ENCODE results near the gene NHEJ1. TPM values are rescaled to one million over a fixed set of nuclear protein-coding genes. Genes with fewer than 3 reads are reported as not detected.
A peak's percentile ranks its signal among the peaks of the same experiment; 100 is the strongest.

NHEJ1 gene
- total RNA-seq, 4 donors from 2014 or later = 50.5 to 90.2 (median 65.3) TPM

- peak; percentile 37 for DNase-seq
- in situ Hi-C loops (cut with MboI; ENCODE audit: low pct_ligation_motif_present in 1 of 4, low pct_unique_long_range_greater_than_20kb in 1 of 4, low sequenced_read_pairs in 3 of 4) = loop anchor here in 2 of 4 donors (10.0 kb wide), 2 partner anchors 65 to 235 kb away; no protein-coding TSS in a partner anchor
- Histone ChIP-seq H3K27me3 (peaks cover 80% of the 10 kb centered on the region), H3K9me3 (no peaks in the 10 kb centered on the region), H3K27ac (peak overlapping the region; percentile 62 to 90 (median 86)), H3K4me1 (peaks cover 13 to 42% (median 37%) of the 10 kb centered on the region in 4 donors), H3K36me3 (peaks cover 0 to 5% (median 0%) of the 10 kb centered on the region in 4 donors), H3K4me3 (peak overlapping the region; percentile 35 to 68 (median 55))
- TF ChIP-seq CTCF (IDR thresholded peaks at IDR 0.05) (no peak), EP300 (IDR thresholded peaks at IDR 0.05; ENCODE audit: low read depth) (no peak), POLR2A (IDR thresholded peaks at IDR 0.05) (no peak), POLR2AphosphoS5 (IDR thresholded peaks at IDR 0.05) (no peak)
- 3% methylated on average over 49 of the region's 81 CpGs; no CpG with 5 or more reads in 1 of the 2 donors for WGBS, 2 donors (ENCODE audit: low coverage in 1 of 2)
- intact Hi-C loops (cut with DNase I; ENCODE audit: low total_unique reads) = loop anchor here (5.0 kb wide), 2 partner anchors 97 to 242 kb away; no protein-coding TSS in a partner anchor
Observed at GRCh38 chr2:219059725-219060682, 100.6 kb downstream of the NHEJ1 start.

DNA sequence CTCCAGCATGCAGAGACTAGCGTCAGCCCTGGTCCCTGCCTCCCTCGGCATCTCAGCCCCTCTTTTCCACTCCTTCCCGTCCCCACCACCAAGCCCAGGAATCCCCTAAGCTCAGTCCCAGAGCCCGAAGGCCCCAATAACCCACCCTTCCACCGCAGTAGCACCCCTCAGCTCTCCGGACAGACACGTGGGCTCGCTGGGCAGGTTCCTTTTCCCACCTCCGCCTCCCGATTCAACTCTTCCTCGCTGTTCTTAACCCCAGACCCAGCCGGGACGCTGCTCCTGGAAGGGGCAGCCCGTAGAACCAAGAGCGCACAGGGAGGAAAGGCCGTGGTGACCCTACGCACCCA, 101.3 kb downstream of the NHEJ1 start:
- Histone ChIP-seq H3K36me3 (peaks cover 0 to 7% (median 0%) of the 10 kb centered on the region in 4 donors), H3K27ac (peak overlapping the region; percentile 62 to 90 (median 86)), H3K27me3 (peaks cover 81% of the 10 kb centered on the region), H3K4me1 (peaks cover 13 to 42% (median 37%) of the 10 kb centered on the region in 4 donors), H3K9me3 (no peaks in the 10 kb centered on the region), H3K4me3 (peak overlapping the region; percentile 35 to 68 (median 55))
- no peak for TF ChIP-seq EP300 (IDR thresholded peaks at IDR 0.05; ENCODE audit: low read depth)
- no peak for TF ChIP-seq POLR2AphosphoS5 (IDR thresholded peaks at IDR 0.05)
- no peak for TF ChIP-seq CTCF (IDR thresholded peaks at IDR 0.05)
- no peak for TF ChIP-seq POLR2A (IDR thresholded peaks at IDR 0.05)
- intact Hi-C loops (cut with DNase I; ENCODE audit: low total_unique reads) = loop anchor here (5.0 kb wide), 2 partner anchors 98 to 243 kb away; no protein-coding TSS in a partner anchor
- DNase-seq = no peak
- 6% methylated on average over 17 of the region's 17 CpGs; no CpG with 5 or more reads in 1 of the 2 donors for WGBS, 2 donors (ENCODE audit: low coverage in 1 of 2)
- in situ Hi-C loops (cut with MboI; ENCODE audit: low pct_ligation_motif_present in 1 of 4, low pct_unique_long_range_greater_than_20kb in 1 of 4, low sequenced_read_pairs in 3 of 4) = loop anchor here in 1 of 4 donors (10.0 kb wide), 2 partner anchors 65 to 235 kb away; no protein-coding TSS in a partner anchor

DNA sequence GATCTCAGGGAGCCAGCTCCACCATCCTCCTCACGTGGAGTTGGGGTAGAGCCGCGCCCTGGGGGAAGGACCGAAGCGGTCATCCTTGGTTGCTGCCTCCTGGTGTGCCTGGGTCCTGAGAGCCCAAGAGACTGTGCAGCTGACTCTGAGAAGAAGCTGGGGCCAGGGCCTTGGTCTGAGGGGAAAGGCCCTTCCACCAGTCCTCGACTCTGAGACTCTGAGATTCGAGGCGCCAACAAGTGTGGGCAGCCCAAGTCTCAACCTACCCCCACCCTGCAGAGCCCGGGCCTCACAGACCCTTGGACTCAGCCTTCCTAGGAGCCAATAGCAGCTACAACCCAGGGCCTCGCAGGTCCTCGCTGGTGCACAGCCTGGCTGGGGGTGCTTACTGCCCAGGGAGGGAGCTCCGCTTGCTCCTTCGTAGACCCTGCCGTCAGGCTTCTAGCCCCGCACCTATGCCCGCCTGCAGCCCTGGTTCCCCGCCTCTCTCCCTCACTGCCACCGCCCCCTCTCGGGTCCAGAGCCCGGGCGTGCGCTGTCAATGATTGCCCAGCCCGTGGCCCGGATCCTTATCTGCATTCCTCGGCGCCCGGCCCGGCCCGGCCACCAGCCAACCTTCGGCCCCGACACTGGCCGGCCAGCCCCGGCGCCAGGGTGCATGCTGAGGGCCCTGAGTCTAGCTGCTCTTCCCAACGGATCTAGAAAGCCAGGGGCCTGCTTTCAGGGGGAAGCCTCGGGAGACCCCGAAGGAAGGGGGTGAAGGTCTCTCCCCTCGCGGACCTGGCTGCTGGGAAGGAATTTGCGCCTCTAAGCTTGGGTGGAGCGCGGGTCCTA, 101.9 kb downstream of the NHEJ1 start:
- peak; percentile 82 for DNase-seq
- 12% methylated on average over 42 of the region's 42 CpGs; no CpG with 5 or more reads in 1 of the 2 donors for WGBS, 2 donors (ENCODE audit: low coverage in 1 of 2)
- peaks cover 81% of the 10 kb centered on the region for H3K27me3 ChIP-seq
- H3K27ac ChIP-seq = peak overlapping the region; percentile 62 to 90 (median 86)
- peak overlapping the region; percentile 35 to 68 (median 55) for H3K4me3 ChIP-seq
- intact Hi-C loops (cut with DNase I; ENCODE audit: low total_unique reads) = loop anchor here (5.0 kb wide), 2 partner anchors 99 to 244 kb away; no protein-coding TSS in a partner anchor
- H3K4me1 ChIP-seq = peaks cover 13 to 42% (median 37%) of the 10 kb centered on the region in 4 donors
- in situ Hi-C loops (cut with MboI; ENCODE audit: low pct_ligation_motif_present in 1 of 4, low pct_unique_long_range_greater_than_20kb in 1 of 4, low sequenced_read_pairs in 3 of 4) = loop anchor here in 1 of 4 donors (10.0 kb wide), 2 partner anchors 66 to 236 kb away; no protein-coding TSS in a partner anchor
- H3K36me3 ChIP-seq = peaks cover 0 to 7% (median 0%) of the 10 kb centered on the region in 4 donors
- no peaks in the 10 kb centered on the region for H3K9me3 ChIP-seq
- TF ChIP-seq POLR2AphosphoS5 (IDR thresholded peaks at IDR 0.05) = peak in 2 of 3 donors; percentile 57 to 61
- peak; percentile 59 for TF ChIP-seq POLR2A (IDR thresholded peaks at IDR 0.05)
- no peak for TF ChIP-seq EP300 (IDR thresholded peaks at IDR 0.05; ENCODE audit: low read depth)
- TF ChIP-seq CTCF (IDR thresholded peaks at IDR 0.05) = no peak

Measured in transverse colon (tissue), 4 donors.